CD1c-positive myeloid dendritic cell (primary cell): ENCODE data around the gene PLEKHG4B.
"Not testable (repeated sequence)": the region's sequence is repeated elsewhere in the genome, so short reads cannot be mapped to it uniquely, and the experiment has no call there.

Experiments used
- DNase-seq: peaks from one replicate; pipeline ENCODE4 v3.0.0-alpha.2; 2016; ENCODE audit errors: extremely low spot score

PLEKHG4B gene

DNA sequence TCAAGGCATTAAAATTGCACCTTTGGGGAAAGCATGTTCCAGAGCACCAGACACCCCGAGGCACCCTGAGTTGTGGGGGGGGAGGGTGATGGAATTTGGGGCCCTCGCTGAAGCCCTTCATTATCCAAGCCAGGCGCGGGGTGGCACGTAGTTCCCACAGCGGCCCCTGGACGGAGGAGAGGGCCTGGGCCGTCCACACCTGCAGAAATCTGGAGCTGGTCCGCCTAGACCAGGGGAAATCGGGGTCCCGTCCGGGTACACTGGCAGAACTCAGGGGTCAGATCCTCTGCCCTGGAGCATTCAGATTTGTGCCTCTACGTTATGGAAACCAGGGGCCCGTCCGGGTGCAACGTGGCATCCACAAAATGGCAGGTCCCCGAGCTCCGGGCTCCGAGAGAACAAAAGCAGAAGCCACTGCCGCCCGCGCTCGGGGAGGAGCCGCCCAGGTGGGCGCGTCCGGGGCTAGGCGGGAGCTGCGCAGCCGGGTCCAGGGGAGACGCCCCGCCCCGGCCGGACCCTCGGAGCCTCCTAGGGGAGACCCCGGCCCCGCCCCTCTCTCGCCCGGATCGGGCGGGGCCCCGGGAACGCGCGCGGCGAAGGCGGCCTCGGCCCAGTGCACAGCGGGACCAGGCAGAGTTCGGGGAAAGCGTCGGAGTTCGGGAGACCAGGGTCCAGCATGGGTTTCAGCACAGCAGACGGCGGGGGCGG, at the start of gene PLEKHG4B:
PLEKHG4B (plus strand) TSS at position 613 of the 708 bp plus-strand sequence; CDS start at position 677, 64 bp downstream.
- peak; percentile 41 for DNase-seq

GRCh38 chr5:42250-42649, 49.7 kb upstream of the PLEKHG4B start:
- DNase-seq = no peak

GRCh38 chr5:48192-48591, 43.8 kb upstream of the PLEKHG4B start:
- DNase-seq = no peak

- DNase-seq = not testable (repeated sequence)
Observed at GRCh38 chr5:49530-49929, 42.4 kb upstream of the PLEKHG4B start.

GRCh38 chr5:49953-50544, 41.9 kb upstream of the PLEKHG4B start:
- DNase-seq = no peak

DNA sequence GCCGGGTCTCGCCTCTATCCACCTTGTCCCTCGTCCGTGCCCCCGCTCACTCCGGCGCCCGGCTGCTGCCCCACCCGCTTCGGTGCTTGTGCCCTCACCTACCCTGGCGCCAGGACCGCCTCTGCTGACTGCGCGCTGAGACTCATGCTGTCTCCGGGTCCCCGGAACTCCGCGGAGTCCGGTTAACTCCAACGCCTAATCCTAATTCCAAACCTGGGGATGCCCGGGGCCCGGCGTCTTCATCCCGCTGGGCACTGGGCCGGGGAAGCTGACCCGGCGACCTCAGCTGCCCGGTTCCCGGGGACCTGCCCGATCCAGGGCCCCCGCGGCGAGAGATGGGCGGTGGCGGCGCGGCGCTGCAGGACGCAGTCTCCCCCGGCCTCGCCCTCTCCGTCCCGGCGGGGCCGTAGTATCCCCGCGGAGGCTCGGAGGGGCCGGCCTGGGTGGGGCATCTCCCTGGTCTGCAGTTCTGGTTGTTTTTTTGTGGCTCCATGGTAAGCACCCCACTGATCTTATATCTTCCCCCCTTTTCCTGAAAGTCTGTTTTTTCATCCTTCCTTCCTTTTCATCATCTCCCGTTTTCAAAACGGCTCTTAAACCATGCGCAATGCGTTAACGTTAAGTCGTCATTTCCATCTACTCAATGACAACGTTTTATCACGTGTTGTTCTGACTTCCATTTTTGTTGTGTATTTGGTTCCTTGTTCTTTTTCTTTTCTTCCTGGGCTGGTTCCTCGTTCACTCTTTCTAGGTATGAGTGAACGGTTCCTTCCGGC, 41.1 kb upstream of the PLEKHG4B start:
- no peak for DNase-seq

- no peak for DNase-seq
Observed at GRCh38 chr5:51500-51823, 40.5 kb upstream of the PLEKHG4B start.

GRCh38 chr5:53381-54174, 38.4 kb upstream of the PLEKHG4B start:
- no peak for DNase-seq

DNA sequence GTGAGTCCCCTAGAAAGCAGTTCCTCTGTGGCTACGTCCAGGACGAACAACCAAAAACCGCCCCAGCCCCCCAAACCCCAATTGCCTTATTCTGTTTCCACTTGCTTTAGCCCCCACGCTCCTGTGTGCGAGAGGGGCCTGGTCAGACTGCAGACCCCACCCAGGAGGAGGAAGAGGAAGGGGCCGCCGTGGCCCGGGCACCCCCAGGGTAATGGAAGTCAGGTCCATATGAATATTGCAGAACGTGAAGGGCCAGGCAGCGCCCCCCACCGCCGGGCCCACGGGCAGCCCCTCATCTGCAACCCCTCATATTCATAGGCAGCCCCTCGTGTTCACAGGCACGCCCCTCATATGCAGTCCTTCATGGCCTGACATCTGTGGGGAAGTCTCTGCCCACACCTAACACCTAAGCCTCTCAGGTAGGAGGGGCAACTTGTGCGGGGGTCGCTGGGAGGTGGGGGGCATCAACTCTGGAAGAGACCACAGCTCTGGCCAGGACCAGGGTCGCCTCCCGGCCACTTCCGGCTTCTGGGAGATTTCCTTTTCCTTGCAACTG, 37.7 kb upstream of the PLEKHG4B start:
- no peak for DNase-seq

- no peak for DNase-seq
Observed at GRCh38 chr5:54876-55569, 36.9 kb upstream of the PLEKHG4B start.

GRCh38 chr5:56561-57290, 35.2 kb upstream of the PLEKHG4B start:
- no peak for DNase-seq

DNA sequence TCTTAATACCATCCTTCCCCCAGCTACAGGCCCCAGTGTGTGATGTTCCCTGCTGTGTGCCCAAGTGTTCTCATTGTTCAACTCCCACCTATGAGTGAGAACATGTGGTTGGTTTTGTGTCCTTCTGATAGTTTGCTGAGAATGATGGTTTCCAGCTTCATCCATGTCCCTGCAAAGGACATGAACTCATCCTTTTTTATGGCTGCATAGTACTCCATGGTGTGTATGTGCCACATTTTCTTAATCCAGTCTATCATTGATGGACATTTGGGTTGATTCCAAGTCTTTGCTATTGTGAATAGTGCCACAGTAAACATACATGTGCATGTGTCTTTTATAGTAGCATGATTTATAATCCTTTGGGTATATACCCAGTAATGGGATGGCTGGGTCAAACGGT, 31.7 kb upstream of the PLEKHG4B start:
- not testable (repeated sequence) for DNase-seq

DNA sequence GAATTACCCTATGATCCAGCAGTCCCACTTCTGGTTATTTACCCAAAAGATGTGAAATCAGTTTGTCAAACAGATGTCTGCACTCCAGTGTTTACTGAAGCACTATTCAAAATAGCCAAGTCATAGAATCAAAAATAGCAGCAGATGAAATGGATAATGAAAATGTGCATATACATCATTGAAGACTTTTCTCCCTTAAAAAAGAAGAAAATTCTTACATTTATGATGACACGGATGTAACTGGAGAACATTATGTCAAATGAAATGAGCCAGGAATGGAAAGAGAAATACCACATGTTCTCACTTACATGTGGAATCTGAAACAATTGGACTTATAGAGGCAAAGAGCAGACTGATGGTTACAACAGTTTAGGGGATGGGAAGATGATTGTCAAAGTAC, 21.5 kb upstream of the PLEKHG4B start:
- no peak for DNase-seq

DNA sequence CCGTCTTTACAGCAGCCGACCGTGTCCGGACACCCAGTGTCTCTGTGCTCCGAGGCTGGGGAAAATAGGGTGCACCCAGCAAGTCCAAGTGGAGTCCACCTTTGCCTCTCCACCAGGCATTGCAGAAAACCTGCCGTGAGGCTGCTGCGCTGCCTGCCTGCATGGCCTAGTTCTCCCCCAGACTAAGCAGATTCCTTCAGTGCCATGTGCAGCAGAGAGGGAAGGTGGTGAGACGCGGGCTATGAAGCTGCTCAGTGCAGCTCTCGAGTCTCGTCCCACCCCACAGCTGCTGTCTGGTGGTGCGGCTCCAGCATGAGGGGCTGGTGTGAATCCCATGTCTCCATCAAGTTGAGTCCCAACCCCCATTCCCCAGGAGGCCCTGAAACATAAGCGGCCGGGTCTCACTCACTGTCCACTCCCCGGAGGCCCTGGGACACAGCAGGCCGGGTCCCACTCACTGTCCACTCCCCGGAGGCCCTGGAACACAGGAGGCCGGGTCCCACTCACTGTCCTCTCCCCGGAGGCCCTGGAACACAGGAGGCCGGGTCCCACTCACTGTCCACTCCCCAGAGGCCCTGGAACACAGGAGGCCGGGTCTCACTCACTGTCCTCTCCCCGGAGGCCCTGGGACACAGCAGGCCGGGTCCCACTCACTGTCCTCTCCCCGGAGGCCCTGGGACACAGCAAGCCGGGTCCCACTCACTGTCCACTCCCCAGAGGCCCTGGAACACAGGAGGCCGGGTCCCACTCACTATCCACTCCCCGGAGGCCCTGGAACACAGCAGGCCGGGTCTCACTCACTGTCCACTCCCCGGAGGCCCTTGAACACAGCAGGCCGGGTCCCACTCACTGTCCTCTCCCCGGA, 19.4 kb upstream of the PLEKHG4B start:
- not testable (repeated sequence) for DNase-seq

DNA sequence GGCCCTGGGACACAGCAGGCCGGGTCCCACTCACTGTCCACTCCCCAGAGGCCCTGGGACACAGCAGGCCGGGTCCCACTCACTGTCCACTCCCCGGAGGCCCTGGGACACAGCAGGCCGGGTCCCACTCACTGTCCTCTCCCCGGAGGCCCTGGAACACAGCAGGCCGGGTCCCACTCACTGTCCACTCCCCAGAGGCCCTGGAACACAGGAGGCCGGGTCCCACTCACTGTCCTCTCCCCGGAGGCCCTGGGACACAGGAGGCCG, 18.9 kb upstream of the PLEKHG4B start:
- not testable (repeated sequence) for DNase-seq

GRCh38 chr5:73768-74502, 18.0 kb upstream of the PLEKHG4B start:
- no peak for DNase-seq

DNA sequence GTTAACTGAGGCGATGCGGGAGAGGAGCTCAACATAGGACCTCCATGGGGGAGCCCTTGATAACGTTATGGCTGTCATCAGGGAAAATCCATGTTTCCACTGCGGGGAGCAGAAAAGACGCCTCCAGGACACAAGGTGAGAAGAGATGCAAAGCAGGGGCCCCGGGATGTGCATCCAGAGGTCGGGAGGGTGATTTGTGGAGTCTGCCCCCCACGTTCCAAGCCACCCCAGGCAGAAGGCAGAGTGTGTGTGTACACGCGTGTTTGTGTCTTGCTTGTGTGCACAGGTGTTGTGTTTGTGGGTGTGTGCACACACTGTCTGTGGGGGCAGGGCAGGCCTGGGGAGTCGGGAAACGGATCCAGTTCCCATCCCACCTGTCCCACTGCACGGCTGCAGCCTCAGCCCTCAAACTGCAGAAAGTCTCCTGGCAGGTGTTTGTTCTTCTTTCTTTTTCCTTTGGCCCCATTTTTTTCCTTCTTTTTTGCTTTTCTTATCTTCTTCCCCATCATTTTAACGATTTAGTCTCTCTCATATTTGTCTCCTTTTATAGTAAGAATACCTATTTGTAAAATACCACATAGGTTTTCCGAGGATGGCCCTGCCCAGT, 17.4 kb upstream of the PLEKHG4B start:
- DNase-seq = no peak
